ENCODE data around the gene MAGEB4.

Gene MAGEB4

DNA sequence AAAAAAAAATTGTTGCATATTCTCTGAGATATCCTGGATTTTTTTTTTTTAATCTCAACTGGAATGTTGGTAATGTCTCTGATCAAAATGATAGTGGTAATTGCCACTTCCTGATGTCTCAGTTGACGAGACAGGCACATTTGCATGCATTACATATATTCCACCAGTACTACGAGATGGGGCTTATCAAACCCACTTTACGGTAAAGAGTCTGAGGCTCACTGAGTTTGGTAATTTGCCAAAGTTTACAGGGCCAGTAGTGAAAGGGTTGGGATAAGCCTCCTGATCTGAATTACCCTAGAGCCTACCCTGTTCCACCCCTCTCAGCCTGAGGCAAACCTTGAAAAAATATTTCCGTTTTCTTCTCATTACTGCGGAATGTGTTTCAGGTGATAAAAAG lies 21.1 kb upstream of the MAGEB4 start:
- DNase-seq (ENCODE audit: low read depth): no peak
- no peak overlapping the region for H3K4me3 ChIP-seq (ENCODE audit: low read depth, low read length)
- TF ChIP-seq, protein P1, sequence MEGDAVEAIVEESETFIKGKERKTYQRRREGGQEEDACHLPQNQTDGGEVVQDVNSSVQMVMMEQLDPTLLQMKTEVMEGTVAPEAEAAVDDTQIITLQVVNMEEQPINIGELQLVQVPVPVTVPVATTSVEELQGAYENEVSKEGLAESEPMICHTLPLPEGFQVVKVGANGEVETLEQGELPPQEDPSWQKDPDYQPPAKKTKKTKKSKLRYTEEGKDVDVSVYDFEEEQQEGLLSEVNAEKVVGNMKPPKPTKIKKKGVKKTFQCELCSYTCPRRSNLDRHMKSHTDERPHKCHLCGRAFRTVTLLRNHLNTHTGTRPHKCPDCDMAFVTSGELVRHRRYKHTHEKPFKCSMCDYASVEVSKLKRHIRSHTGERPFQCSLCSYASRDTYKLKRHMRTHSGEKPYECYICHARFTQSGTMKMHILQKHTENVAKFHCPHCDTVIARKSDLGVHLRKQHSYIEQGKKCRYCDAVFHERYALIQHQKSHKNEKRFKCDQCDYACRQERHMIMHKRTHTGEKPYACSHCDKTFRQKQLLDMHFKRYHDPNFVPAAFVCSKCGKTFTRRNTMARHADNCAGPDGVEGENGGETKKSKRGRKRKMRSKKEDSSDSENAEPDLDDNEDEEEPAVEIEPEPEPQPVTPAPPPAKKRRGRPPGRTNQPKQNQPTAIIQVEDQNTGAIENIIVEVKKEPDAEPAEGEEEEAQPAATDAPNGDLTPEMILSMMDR (IDR thresholded peaks at IDR 0.05; ENCODE audit: insufficient read depth, low read depth, low read length, missing control alignments): no peak

DNA sequence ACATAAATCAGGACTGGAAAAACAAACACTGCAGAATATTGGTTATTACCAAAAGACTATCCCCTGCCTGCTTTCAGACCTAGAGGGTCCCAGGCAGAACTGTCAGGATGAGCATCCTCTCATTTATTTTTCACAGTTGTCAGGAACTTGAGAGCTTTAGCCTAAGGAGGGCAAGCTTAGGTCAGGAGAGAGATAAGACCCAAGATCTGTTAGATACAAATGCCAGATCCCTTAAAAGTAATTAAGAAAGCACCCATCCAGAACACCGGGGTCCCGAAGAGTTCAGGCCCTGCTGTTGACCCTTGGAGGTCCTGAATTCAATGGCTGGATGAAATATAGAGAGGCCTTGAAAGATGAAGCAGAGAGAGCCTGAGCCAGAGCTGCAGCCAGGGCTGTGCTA lies 17.3 kb upstream of the MAGEB4 start:
- TF ChIP-seq, protein P1 (IDR thresholded peaks at IDR 0.05; ENCODE audit: insufficient read depth, low read depth, low read length, missing control alignments): no peak

DNA sequence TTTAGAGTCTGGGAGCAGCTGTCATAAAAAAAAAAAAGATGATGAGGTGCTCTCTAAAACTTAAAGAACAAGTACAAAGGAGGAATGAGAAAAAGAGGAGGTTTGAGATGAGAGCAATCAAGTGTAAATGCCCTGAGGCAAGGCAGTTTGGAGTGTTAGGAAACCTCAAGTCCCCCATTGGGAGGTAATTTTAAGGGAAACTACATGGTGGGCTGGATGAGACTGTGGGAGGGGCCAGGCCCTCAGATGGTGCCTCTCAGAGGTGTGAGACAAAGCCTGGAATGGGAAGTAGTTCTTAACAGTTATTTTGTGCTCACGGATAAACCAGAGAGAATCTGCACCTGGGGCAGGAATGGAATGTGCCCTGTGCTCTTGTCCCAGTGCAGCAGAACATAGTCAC lies 13.3 kb upstream of the MAGEB4 start:
- no peak for DNase-seq (ENCODE audit: low read depth)
- H3K4me3 ChIP-seq (ENCODE audit: low read depth, low read length): no peak overlapping the region
- TF ChIP-seq, protein P1 (IDR thresholded peaks at IDR 0.05; ENCODE audit: insufficient read depth, low read depth, low read length, missing control alignments): no peak

More for the DNA sequence above, 17.3 kb upstream of the MAGEB4 start:
- no peak for DNase-seq (ENCODE audit: low read depth)
- no peak overlapping the region for H3K4me3 ChIP-seq (ENCODE audit: low read depth, low read length)

DNA sequence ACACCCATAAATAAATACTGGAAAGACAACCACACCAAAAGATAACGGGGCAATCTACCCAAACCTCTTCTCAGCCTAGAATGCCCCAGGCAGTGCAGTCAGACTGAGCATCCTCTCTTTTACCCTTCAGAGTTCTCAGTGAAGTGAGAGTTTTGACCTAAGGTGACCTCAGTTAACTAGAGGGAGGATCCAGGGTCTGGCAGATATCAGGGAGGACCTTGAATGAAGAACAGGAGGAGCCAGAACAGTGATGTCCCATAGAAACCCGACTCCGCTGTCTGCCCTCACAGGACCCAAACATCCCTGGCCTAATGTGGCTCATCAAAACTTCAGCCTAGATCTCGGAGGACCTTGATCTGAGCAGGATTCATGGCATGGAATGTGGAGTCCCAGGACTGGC lies 11.4 kb upstream of the MAGEB4 start, which contains the start of gene MAGEB3:
MAGEB3 (plus strand) TSS at position 263 of the 400 bp plus-strand sequence. CDS start 5,268 bp downstream, outside the sequence.
- no peak within 1 kb of the TSS for H3K4me3 ChIP-seq (ENCODE audit: low read depth, low read length)
- DNase-seq (ENCODE audit: low read depth): no peak
- TF ChIP-seq, protein P1 (IDR thresholded peaks at IDR 0.05; ENCODE audit: insufficient read depth, low read depth, low read length, missing control alignments): no peak

DNA sequence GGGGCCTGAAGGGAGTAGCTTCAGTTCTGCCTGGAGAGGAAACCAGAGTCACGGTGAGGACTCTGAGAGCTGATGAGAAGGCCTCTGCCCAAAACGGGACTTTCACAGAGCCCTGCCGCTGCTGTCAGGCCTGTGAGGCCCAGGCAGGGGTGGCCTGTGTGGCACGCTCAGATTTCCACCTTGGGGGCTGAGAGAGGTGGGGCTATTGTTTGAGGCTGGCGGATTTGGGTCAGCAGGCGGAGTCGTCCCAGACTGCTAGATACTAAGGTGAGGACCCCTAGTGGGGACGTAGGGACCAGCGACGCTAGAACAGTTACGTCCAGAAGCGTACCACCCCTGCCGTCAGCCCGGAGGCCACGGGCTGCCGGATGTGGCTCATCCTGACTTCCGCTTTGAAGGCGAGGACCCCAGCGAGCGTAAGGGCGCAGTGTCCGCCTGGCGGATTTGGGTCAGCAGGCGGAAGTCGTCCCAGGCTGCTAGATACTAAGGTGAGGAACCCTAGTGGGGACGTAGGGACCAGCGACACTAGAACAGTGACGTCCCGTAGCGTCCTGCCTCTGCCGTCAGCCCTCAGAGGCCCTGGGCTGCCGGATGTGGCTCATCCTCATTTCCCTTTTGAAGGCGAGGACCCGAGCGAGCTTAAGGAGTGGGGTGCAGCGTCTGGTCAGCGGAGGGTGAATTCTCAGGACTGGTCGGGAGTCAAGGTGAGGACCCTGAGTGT lies 5.1 kb downstream of the MAGEB4 start, which contains the start of gene MAGEB1:
MAGEB1 (plus strand) TSS at position 378 of the 721 bp plus-strand sequence. CDS start 3,348 bp downstream, outside the sequence.
- peak; percentile 46 for DNase-seq (ENCODE audit: low read depth)
- TF ChIP-seq, protein P1 (IDR thresholded peaks at IDR 0.05; ENCODE audit: insufficient read depth, low read depth, low read length, missing control alignments): no peak
- H3K4me3 ChIP-seq (ENCODE audit: low read depth, low read length): no peak within 1 kb of the TSS

DNA sequence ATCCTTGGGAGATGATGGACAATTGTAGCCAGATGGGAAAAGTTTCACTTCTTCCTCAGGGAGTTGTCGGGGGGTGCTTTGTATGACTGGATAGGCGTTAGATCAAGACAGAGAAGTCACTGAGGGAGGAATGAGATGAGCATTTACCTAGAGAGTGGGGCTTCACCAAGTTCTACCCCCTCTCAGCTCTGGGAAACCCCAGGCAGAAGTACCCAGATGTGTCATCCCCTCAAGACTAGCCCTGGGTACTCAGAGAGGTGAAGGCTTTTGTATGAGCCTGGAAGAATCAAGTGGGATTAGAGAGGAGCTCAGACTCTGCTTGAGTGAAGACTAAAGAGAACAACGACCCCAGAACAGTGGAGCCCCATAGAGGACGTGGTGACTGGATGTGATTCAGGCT lies 7.1 kb downstream of the MAGEB4 start:
- peak; percentile 58 for DNase-seq (ENCODE audit: low read depth)
- TF ChIP-seq, protein P1 (IDR thresholded peaks at IDR 0.05; ENCODE audit: insufficient read depth, low read depth, low read length, missing control alignments): no peak
- H3K4me3 ChIP-seq (ENCODE audit: low read depth, low read length): no peak overlapping the region

All from GM12865 (cell line).